ENCODE measurements around the gene KRT14. TPM values are rescaled to one million over a fixed set of nuclear protein-coding genes. Genes with fewer than 3 reads are reported as not detected.

KRT14 gene
- total and polyA plus RNA-seq, 2 of the 4 experiments (the other 2 are of a cell fraction), result not detected

DNA sequence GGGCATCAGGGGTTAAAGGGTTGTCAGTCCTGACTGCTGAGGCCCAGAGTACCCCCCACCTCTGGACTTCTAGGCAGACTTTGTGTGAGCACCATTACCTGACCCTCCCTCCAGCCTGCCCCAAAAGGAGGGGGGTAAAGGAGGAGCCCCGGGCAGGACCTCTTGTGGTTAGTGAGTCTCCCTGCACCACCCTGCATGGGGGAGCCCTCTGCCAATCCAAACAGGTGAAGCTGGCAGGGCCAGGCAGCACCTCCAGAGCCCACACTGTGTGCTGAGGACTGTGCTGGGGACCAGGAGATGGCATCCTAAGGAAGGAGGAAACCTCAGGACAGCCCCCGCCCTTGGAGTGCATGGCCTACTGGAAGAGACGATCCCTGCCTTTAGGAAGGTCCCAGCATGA lies 2.6 kb upstream of the KRT14 start:
- Histone ChIP-seq H2AK9ac (replicated peaks; ENCODE audit: low read depth, low read length, poor library complexity) (no peak overlapping the region), H3K9ac (ENCODE audit: low read depth, low read length) (no peak overlapping the region), H2AFZ (replicated peaks; ENCODE audit: low read length, poor library complexity) (no peak overlapping the region), H3K79me1 (ENCODE audit: low read depth in 1 of 2, low read length in 2 of 2) (no peaks in the 10 kb centered on the region), H3K27ac (ENCODE audit: insufficient read depth, low read length) (no peak overlapping the region), H3K4me2 (ENCODE audit: low read depth, low read length) (no peak overlapping the region), H2AK5ac (ENCODE audit: low read depth, low read length) (no peak overlapping the region), H3K18ac (ENCODE audit: low read depth, low read length) (no peak overlapping the region), H4K5ac (ENCODE audit: low read depth, low read length) (no peak overlapping the region), H3K4me1 (ENCODE audit: control insufficient read depth, insufficient read depth, low read length) (no peaks in the 10 kb centered on the region), H3K23ac (ENCODE audit: low read depth, low read length) (no peak overlapping the region), H4K20me1 (ENCODE audit: insufficient read depth, low read length) (no peaks in the 10 kb centered on the region), H2BK15ac (ENCODE audit: low read depth, low read length) (no peak overlapping the region), H4K8ac (ENCODE audit: low read depth in 2 of 2, low read length in 2 of 2) (no peak overlapping the region), H2BK20ac (ENCODE audit: low read depth, low read length) (no peak overlapping the region), H3K14ac (replicated peaks; ENCODE audit: low read depth, low read length) (no peak overlapping the region), H4K91ac (ENCODE audit: insufficient read depth, low read depth, low read length) (no peak overlapping the region), H2BK5ac (ENCODE audit: low read depth, low read length, poor library complexity, severe bottlenecking) (no peak overlapping the region), H3K36me3 (ENCODE audit: control insufficient read depth, insufficient read depth, low read length) (no peaks in the 10 kb centered on the region), H3K9me3 (ENCODE audit: control insufficient read depth, insufficient read depth, low read length) (no peaks in the 10 kb centered on the region), H3K27me3 (ENCODE audit: control insufficient read depth, insufficient read depth, low read length) (peaks cover 57% of the 10 kb centered on the region), H3K4me3 (ENCODE audit: insufficient read depth, low read depth, low read length) (no peak overlapping the region), H2BK120ac (ENCODE audit: low read depth, low read length) (no peak overlapping the region), H3K56ac (ENCODE audit: extremely low read depth, insufficient read depth, low read length) (no peak overlapping the region), H3K9me1 (ENCODE audit: insufficient read depth, low read length) (no peaks in the 10 kb centered on the region; the same call in 1 of the 2 replicates), H3K4ac (ENCODE audit: low read depth, low read length) (no peak overlapping the region)
- BruUV-seq (replicated peaks), result no TSS peak
- TF ChIP-seq SMC3 (IDR thresholded peaks at IDR 0.05; ENCODE audit: low read depth, low read length) (no peak), RAD21 (IDR thresholded peaks at IDR 0.05; ENCODE audit: low read length) (no peak), RCOR1 (IDR thresholded peaks at IDR 0.05; ENCODE audit: insufficient replicate concordance, low read length) (no peak), POLR2A (IDR thresholded peaks at IDR 0.05; ENCODE audit: low read depth, low read length) (no peak), CHD1 (IDR thresholded peaks at IDR 0.05; ENCODE audit: low read depth, low read length) (no peak), BHLHE40 (IDR thresholded peaks at IDR 0.05; ENCODE audit: low read depth, low read length) (no peak), FOS (IDR thresholded peaks at IDR 0.05; ENCODE audit: low read depth, low read length) (no peak), MXI1 (IDR thresholded peaks at IDR 0.05; ENCODE audit: borderline replicate concordance, low read depth, low read length) (no peak), CEBPB (IDR thresholded peaks at IDR 0.05; ENCODE audit: low read depth, low read length) (no peak)
- TF ChIP-seq, protein P1, sequence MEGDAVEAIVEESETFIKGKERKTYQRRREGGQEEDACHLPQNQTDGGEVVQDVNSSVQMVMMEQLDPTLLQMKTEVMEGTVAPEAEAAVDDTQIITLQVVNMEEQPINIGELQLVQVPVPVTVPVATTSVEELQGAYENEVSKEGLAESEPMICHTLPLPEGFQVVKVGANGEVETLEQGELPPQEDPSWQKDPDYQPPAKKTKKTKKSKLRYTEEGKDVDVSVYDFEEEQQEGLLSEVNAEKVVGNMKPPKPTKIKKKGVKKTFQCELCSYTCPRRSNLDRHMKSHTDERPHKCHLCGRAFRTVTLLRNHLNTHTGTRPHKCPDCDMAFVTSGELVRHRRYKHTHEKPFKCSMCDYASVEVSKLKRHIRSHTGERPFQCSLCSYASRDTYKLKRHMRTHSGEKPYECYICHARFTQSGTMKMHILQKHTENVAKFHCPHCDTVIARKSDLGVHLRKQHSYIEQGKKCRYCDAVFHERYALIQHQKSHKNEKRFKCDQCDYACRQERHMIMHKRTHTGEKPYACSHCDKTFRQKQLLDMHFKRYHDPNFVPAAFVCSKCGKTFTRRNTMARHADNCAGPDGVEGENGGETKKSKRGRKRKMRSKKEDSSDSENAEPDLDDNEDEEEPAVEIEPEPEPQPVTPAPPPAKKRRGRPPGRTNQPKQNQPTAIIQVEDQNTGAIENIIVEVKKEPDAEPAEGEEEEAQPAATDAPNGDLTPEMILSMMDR (conservative IDR thresholded peaks at IDR 0.05; ENCODE audit: low read depth, low read length), result no peak
- TF ChIP-seq, protein P2, sequence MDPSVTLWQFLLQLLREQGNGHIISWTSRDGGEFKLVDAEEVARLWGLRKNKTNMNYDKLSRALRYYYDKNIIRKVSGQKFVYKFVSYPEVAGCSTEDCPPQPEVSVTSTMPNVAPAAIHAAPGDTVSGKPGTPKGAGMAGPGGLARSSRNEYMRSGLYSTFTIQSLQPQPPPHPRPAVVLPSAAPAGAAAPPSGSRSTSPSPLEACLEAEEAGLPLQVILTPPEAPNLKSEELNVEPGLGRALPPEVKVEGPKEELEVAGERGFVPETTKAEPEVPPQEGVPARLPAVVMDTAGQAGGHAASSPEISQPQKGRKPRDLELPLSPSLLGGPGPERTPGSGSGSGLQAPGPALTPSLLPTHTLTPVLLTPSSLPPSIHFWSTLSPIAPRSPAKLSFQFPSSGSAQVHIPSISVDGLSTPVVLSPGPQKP (IDR thresholded peaks at IDR 0.05; ENCODE audit: borderline replicate concordance, low read depth, low read length), result no peak
- TF ChIP-seq, protein P3, sequence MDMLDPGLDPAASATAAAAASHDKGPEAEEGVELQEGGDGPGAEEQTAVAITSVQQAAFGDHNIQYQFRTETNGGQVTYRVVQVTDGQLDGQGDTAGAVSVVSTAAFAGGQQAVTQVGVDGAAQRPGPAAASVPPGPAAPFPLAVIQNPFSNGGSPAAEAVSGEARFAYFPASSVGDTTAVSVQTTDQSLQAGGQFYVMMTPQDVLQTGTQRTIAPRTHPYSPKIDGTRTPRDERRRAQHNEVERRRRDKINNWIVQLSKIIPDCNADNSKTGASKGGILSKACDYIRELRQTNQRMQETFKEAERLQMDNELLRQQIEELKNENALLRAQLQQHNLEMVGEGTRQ (IDR thresholded peaks at IDR 0.05; ENCODE audit: low read depth, low read length), result no peak
- intact Hi-C loops (cut with micrococcal nuclease), result no loop called here
- ChIA-PET POLR2A (ENCODE audit: unreplicated experiment) (no interaction called here), CTCF (no interaction called here)
- dilution Hi-C loops (cut with HindIII; ENCODE audit: low sequenced_read_pairs, unreplicated experiment), result no loop called here
- DNase-seq (no peak), ATAC-seq (ENCODE audit: low read depth) (no peak)
- in situ Hi-C loops (cut with MboI; ENCODE audit: low sequenced_read_pairs), result no loop called here
- no CpG with 5 or more reads among the region's 3 CpGs for WGBS, 2 experiments (ENCODE audit: extremely low coverage in 2 of 2, insufficient read length in 1 of 2)

All from IMR-90 (cell line).